ENCODE results near the gene ARFGAP2.

Gene ARFGAP2

DNA sequence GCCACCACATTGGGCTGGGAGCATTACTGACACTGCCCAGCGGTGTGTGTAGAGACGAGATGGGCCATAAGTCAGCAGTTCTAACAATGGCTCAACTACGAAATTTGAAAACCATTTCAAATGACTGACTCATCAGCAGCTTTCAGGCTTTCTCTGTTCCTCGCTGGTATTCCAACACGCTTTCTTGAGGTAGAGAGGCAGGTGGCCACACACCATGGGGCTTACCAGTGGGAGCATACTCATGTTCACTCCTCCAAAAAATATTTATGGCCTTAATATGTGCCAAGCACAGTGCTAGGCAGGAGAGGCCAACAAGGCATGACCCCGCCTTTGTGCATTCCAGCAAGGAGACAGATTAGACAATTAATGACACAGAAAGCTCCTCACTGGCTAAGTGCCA lies 20.3 kb downstream of the ARFGAP2 start:
- POLR2A ChIA-PET, result no interaction called here

DNA sequence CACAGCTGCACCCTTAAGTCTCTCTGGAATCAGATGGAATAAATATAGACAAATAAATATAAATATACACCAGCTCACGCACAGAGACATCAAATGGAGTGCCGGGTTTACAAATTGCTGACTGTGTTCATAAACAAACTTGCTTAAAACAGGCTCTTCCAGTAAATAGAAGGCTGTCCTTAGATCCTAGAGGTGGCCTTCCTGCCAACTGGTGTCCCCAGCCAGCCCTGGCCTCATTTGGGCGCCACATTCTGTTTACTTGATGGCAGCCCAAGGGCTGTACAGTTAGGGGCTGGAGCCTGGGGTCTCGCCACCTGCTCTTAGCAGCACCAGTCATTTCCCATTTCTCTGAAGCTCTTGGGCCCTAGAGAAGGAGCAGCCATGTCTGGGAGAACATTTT lies 20.8 kb downstream of the ARFGAP2 start:
- Histone ChIP-seq H3K27ac (ENCODE audit: extremely low read depth, low read depth, low read length) (no peak overlapping the region), H3K4me3 (ENCODE audit: low read depth, low read length) (no peak overlapping the region), H3K9me3 (ENCODE audit: control insufficient read depth, insufficient read depth, low read depth, low read length) (no peaks in the 10 kb centered on the region), H3K4me1 (ENCODE audit: control insufficient read depth, insufficient read depth, low read length) (no peaks in the 10 kb centered on the region), H3K36me3 (ENCODE audit: control insufficient read depth in 2 of 2, insufficient read depth in 1 of 2, low read length in 2 of 2) (peaks cover 0 to 28% of the 10 kb centered on the region in 2 experiments; a peak in 2 of 3 replicates)
- ChIA-PET POLR2A (no interaction called here), CTCF (interaction anchor here (0.8 to 4.4 kb wide), 6 partner anchors 10 to 264 kb away, joined by 3 to 48 read pairs (median 3); no protein-coding TSS in a partner anchor)
- no peak for TF ChIP-seq ZNF654 (tag by site-specific recombination; IDR thresholded peaks at IDR 0.05; ENCODE audit: low read depth)
- TF ChIP-seq, protein P1, sequence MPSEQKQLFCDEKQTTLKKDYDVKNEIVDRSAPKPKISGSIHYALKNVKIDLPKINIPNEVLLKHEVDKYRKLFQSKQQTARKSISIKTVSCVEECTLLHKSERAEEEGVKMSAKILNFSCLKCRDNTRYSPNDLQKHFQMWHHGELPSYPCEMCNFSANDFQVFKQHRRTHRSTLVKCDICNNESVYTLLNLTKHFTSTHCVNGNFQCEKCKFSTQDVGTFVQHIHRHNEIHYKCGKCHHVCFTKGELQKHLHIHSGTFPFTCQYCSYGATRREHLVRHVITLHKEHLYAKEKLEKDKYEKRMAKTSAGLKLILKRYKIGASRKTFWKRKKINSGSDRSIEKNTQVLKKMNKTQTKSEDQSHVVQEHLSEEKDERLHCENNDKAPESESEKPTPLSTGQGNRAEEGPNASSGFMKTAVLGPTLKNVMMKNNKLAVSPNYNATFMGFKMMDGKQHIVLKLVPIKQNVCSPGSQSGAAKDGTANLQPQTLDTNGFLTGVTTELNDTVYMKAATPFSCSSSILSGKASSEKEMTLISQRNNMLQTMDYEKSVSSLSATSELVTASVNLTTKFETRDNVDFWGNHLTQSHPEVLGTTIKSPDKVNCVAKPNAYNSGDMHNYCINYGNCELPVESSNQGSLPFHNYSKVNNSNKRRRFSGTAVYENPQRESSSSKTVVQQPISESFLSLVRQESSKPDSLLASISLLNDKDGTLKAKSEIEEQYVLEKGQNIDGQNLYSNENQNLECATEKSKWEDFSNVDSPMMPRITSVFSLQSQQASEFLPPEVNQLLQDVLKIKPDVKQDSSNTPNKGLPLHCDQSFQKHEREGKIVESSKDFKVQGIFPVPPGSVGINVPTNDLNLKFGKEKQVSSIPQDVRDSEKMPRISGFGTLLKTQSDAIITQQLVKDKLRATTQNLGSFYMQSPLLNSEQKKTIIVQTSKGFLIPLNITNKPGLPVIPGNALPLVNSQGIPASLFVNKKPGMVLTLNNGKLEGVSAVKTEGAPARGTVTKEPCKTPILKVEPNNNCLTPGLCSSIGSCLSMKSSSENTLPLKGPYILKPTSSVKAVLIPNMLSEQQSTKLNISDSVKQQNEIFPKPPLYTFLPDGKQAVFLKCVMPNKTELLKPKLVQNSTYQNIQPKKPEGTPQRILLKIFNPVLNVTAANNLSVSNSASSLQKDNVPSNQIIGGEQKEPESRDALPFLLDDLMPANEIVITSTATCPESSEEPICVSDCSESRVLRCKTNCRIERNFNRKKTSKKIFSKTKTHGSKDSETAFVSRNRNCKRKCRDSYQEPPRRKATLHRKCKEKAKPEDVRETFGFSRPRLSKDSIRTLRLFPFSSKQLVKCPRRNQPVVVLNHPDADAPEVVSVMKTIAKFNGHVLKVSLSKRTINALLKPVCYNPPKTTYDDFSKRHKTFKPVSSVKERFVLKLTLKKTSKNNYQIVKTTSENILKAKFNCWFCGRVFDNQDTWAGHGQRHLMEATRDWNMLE (tag by site-specific recombination; conservative IDR thresholded peaks at IDR 0.05; ENCODE audit: low read depth), result no peak
- TF ChIP-seq, protein P2, sequence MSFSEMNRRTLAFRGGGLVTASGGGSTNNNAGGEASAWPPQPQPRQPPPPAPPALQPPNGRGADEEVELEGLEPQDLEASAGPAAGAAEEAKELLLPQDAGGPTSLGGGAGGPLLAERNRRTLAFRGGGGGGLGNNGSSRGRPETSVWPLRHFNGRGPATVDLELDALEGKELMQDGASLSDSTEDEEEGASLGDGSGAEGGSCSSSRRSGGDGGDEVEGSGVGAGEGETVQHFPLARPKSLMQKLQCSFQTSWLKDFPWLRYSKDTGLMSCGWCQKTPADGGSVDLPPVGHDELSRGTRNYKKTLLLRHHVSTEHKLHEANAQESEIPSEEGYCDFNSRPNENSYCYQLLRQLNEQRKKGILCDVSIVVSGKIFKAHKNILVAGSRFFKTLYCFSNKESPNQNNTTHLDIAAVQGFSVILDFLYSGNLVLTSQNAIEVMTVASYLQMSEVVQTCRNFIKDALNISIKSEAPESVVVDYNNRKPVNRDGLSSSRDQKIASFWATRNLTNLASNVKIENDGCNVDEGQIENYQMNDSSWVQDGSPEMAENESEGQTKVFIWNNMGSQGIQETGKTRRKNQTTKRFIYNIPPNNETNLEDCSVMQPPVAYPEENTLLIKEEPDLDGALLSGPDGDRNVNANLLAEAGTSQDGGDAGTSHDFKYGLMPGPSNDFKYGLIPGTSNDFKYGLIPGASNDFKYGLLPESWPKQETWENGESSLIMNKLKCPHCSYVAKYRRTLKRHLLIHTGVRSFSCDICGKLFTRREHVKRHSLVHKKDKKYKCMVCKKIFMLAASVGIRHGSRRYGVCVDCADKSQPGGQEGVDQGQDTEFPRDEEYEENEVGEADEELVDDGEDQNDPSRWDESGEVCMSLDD (tag by site-specific recombination; IDR thresholded peaks at IDR 0.05), result no peak

More for the DNA sequence above, 20.3 kb downstream of the ARFGAP2 start:
- Histone ChIP-seq H3K4me3 (ENCODE audit: low read depth, low read length) (no peak overlapping the region), H3K27ac (ENCODE audit: extremely low read depth, low read depth, low read length) (no peak overlapping the region), H3K4me1 (ENCODE audit: control insufficient read depth, insufficient read depth, low read length) (no peaks in the 10 kb centered on the region), H3K36me3 (ENCODE audit: control insufficient read depth in 2 of 2, insufficient read depth in 1 of 2, low read length in 2 of 2) (peaks cover 0 to 28% of the 10 kb centered on the region in 2 experiments; a peak in 2 of 3 replicates), H3K9me3 (ENCODE audit: control insufficient read depth, insufficient read depth, low read depth, low read length) (no peaks in the 10 kb centered on the region)
- CTCF ChIA-PET, result interaction anchor here (0.6 to 4.4 kb wide), 7 partner anchors 10 to 264 kb away, joined by 3 to 48 read pairs (median 3); no protein-coding TSS in a partner anchor
- TF ChIP-seq GLIS2 (tag by site-specific recombination; IDR thresholded peaks at IDR 0.05), result no peak
- no peak for TF ChIP-seq ZNF155 (tag by site-specific recombination; IDR thresholded peaks at IDR 0.05)
- no peak for TF ChIP-seq PRDM1 (tag by site-specific recombination; IDR thresholded peaks at IDR 0.05)
- TF ChIP-seq, protein P1 (tag by site-specific recombination; conservative IDR thresholded peaks at IDR 0.05; ENCODE audit: low read depth), result no peak
- TF ChIP-seq, protein P3, sequence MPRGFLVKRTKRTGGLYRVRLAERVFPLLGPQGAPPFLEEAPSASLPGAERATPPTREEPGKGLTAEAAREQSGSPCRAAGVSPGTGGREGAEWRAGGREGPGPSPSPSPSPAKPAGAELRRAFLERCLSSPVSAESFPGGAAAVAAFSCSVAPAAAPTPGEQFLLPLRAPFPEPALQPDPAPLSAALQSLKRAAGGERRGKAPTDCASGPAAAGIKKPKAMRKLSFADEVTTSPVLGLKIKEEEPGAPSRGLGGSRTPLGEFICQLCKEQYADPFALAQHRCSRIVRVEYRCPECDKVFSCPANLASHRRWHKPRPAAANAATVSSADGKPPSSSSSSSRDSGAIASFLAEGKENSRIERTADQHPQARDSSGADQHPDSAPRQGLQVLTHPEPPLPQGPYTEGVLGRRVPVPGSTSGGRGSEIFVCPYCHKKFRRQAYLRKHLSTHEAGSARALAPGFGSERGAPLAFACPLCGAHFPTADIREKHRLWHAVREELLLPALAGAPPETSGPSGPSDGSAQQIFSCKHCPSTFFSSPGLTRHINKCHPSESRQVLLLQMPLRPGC (tag by site-specific recombination; IDR thresholded peaks at IDR 0.05), result no peak
- no peak for TF ChIP-seq OVOL3 (tag by site-specific recombination; IDR thresholded peaks at IDR 0.05)
- TF ChIP-seq REPIN1 (tag by site-specific recombination; IDR thresholded peaks at IDR 0.05; ENCODE audit: low read depth), result no peak
- TF ChIP-seq ZXDB (tag by site-specific recombination; IDR thresholded peaks at IDR 0.05), result no peak
- TF ChIP-seq ZNF174 (tag by site-specific recombination; IDR thresholded peaks at IDR 0.05), result no peak
- no peak for TF ChIP-seq ZFP69B (tag by site-specific recombination; IDR thresholded peaks at IDR 0.05)
- TF ChIP-seq, protein P4, sequence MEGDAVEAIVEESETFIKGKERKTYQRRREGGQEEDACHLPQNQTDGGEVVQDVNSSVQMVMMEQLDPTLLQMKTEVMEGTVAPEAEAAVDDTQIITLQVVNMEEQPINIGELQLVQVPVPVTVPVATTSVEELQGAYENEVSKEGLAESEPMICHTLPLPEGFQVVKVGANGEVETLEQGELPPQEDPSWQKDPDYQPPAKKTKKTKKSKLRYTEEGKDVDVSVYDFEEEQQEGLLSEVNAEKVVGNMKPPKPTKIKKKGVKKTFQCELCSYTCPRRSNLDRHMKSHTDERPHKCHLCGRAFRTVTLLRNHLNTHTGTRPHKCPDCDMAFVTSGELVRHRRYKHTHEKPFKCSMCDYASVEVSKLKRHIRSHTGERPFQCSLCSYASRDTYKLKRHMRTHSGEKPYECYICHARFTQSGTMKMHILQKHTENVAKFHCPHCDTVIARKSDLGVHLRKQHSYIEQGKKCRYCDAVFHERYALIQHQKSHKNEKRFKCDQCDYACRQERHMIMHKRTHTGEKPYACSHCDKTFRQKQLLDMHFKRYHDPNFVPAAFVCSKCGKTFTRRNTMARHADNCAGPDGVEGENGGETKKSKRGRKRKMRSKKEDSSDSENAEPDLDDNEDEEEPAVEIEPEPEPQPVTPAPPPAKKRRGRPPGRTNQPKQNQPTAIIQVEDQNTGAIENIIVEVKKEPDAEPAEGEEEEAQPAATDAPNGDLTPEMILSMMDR (tag by site-specific recombination; IDR thresholded peaks at IDR 0.05), result no peak
- no peak for TF ChIP-seq ZNF510 (tag by site-specific recombination; IDR thresholded peaks at IDR 0.05; ENCODE audit: insufficient replicate concordance)
- no peak for TF ChIP-seq ZNF24 (tag by site-specific recombination; IDR thresholded peaks at IDR 0.05)
- no peak for TF ChIP-seq ZNF140 (tag by site-specific recombination; IDR thresholded peaks at IDR 0.05)
- TF ChIP-seq KLF1 (tag by site-specific recombination; IDR thresholded peaks at IDR 0.05), result no peak
- TF ChIP-seq ZNF621 (tag by site-specific recombination; IDR thresholded peaks at IDR 0.05), result no peak

All from HEK293 (cell line).